B cell (primary cell): ENCODE data around the gene TEX264. TPM values are rescaled to one million over a fixed set of nuclear protein-coding genes. Genes with fewer than 3 reads are reported as not detected.

Experiments used
- ATAC-seq: fragments of 200-7000 bp; cut with Tn5 transposase; one replicate; pipeline ENCODE4 v1.10.0; 2021; ENCODE audit warnings: low read depth, mild to moderate bottlenecking, moderate number of reproducible peaks, moderate library complexity
- CTCF ChIA-PET: fragments of 350-600 bp; sonication (Branson Sonifier 250); formaldehyde crosslinking; loops from one replicate; lab custom pipeline; 2021; ENCODE audit warnings: antibody characterized with exemption, inconsistent platforms; lab: Charles Lee
- POLR2A ChIA-PET: fragments of 350-600 bp; sonication (Branson Sonifier 250); formaldehyde crosslinking; loops from one replicate; lab custom pipeline; 2021; ENCODE audit warnings: antibody characterized with exemption; lab: Charles Lee
- DNase-seq: peaks from one replicate; pipeline ENCODE4 v3.0.0; 2013
- H2AFZ ChIP-seq: 2 replicates; pipeline ENCODE4 v1.6.1; 2012; ENCODE audit warnings: mild to moderate bottlenecking, low read depth, low read length; ENCODE audit not compliant: insufficient read depth, poor library complexity, severe bottlenecking
- H3K27ac ChIP-seq, 2 donors: 1 replicate in 1 of 2; 2 replicates in 1 of 2; pipeline ENCODE4 v1.5.1; 2012 to 2013; ENCODE audit warnings: low read length in 2 of 2, mild to moderate bottlenecking in 2 of 2, moderate library complexity in 1 of 2
- H3K27me3 ChIP-seq, 4 experiments: fragments of 200-600 bp in 1 of 4; sonication (generic) in 1 of 4; replicated peaks in 1 of 4; 1 replicate in 2 of 4; 2 replicates in 2 of 4; pipeline versions ENCODE4 v1.6.1 to v1.7.0; 2013 to 2016; ENCODE audit warnings: low read length in 3 of 4, mild to moderate bottlenecking in 2 of 4, mixed read lengths in 1 of 4, moderate library complexity in 1 of 4; ENCODE audit not compliant: insufficient read depth in 4 of 4, control insufficient read depth in 3 of 4; ENCODE audit errors: control extremely low read depth in 1 of 4
- H3K36me3 ChIP-seq, 2 experiments: replicated peaks in 1 of 2; 1 replicate in 1 of 2; 2 replicates in 1 of 2; pipeline versions ENCODE4 v1.6.1 to v1.7.1; 2013; ENCODE audit warnings: low read length in 1 of 2; ENCODE audit not compliant: insufficient read depth in 2 of 2, control insufficient read depth in 1 of 2; ENCODE audit errors: control extremely low read depth in 1 of 2, extremely low read depth in 1 of 2
- H3K4me1 ChIP-seq, 2 donors: fragments of 200-600 bp in 1 of 2; sonication (generic) in 1 of 2; 1 replicate in 1 of 2; 2 replicates in 1 of 2; pipeline versions ENCODE4 v1.5.1 to v1.6.1; 2013 to 2017; ENCODE audit warnings: low read length in 2 of 2; ENCODE audit not compliant: control insufficient read depth in 2 of 2, insufficient read depth in 2 of 2
- H3K4me2 ChIP-seq: replicated peaks from 2 replicates; pipeline ENCODE3; 2012; ENCODE audit warnings: mild to moderate bottlenecking, low read depth, low read length; ENCODE audit not compliant: poor library complexity, severe bottlenecking
- H3K4me3 ChIP-seq, 5 experiments: fragments of 200-600 bp in 1 of 5; sonication (generic) in 1 of 5; 1 replicate in 3 of 5; 2 replicates in 2 of 5; pipeline versions ENCODE4 v1.5.1 to v1.7.0; 2011 to 2016; ENCODE audit warnings: low read length in 4 of 5, mild to moderate bottlenecking in 4 of 5, low read depth in 2 of 5, control low read depth in 1 of 5, moderate library complexity in 1 of 5; ENCODE audit not compliant: insufficient read depth in 1 of 5; ENCODE audit errors: control extremely low read depth in 1 of 5, extremely low read depth in 1 of 5
- H3K79me2 ChIP-seq: fragments of 200-600 bp; sonication (generic); one replicate; pipeline ENCODE4 v1.6.0; 2016; ENCODE audit warnings: low read length; ENCODE audit not compliant: control insufficient read depth, insufficient read depth
- H3K9ac ChIP-seq: fragments of 200-600 bp; sonication (generic); 2 replicates; pipeline ENCODE4 v1.6.1; 2017; ENCODE audit warnings: mild to moderate bottlenecking, low read length, moderate library complexity
- H3K9me3 ChIP-seq, 3 donors: one replicate each; pipeline versions ENCODE4 v1.6.1 to v1.7.1; 2013; ENCODE audit warnings: low read length in 2 of 3; ENCODE audit not compliant: control insufficient read depth in 2 of 3, insufficient read depth in 1 of 3; ENCODE audit errors: control extremely low read depth in 1 of 3
- H4K20me1 ChIP-seq: 2 replicates; pipeline ENCODE4 v1.6.0; 2012; ENCODE audit warnings: mild to moderate bottlenecking, low read length; ENCODE audit not compliant: insufficient read depth, control insufficient read depth, poor library complexity, severe bottlenecking
- H3K27ac Mint-ChIP-seq: one replicate; pipeline ENCODE4 v1.8.0; 2021; ENCODE audit warnings: mixed read lengths
- H3K27me3 Mint-ChIP-seq: one replicate; pipeline ENCODE4 v1.8.0; 2021; ENCODE audit warnings: mixed read lengths
- H3K4me1 Mint-ChIP-seq: one replicate; pipeline ENCODE4 v1.8.0; 2021; ENCODE audit warnings: mixed read lengths
- H3K4me3 Mint-ChIP-seq: one replicate; pipeline ENCODE4 v1.8.0; 2021; ENCODE audit warnings: mixed read lengths
- H3K9me3 Mint-ChIP-seq: one replicate; pipeline ENCODE4 v1.8.0; 2022; ENCODE audit warnings: mixed read lengths; ENCODE audit not compliant: insufficient read depth
- CTCF ChIP-seq: fragments of 200-600 bp; IDR thresholded peaks from one replicate; pipeline ENCODE4 v1.8.0; 2022; ENCODE audit warnings: antibody characterized with exemption, mild to moderate bottlenecking
- EZH2 ChIP-seq: IDR thresholded peaks from 2 replicates; pipeline ENCODE4 v1.6.1; 2012; ENCODE audit warnings: borderline replicate concordance, low read depth, mild to moderate bottlenecking, moderate library complexity, low read length; ENCODE audit not compliant: insufficient read depth, poor library complexity, severe bottlenecking
- WGBS: methylation state at CpG from one replicate; pipeline ENCODE4 v1.1.5; 2013; ENCODE audit warnings: missing lambda C conversion rate; ENCODE audit not compliant: insufficient coverage; 5-methylcytosine and 5-hydroxymethylcytosine counted together
- intact Hi-C: fragments of 100-400 bp; cut with micrococcal nuclease; formaldehyde crosslinking; loops from one replicate; pipeline ENCODE4 v1.10.0; 2022
- polyA plus RNA-seq: library from polyadenylated mRNA; depleted of rRNA; stranded (reverse); fragments of >200 nt; gene quantifications from 2 replicates; pipeline ENCODE4 v1.2.3, GENCODE V29; 2012
- total RNA-seq, 2 donors: library from RNA; stranded (reverse); fragments of 120-200 nt in 1 of 2; gene quantifications; 1 replicate in 1 of 2; 2 replicates in 1 of 2; pipeline versions ENCODE4 v1.2.3 to v1.2.4, GENCODE V29; 2013 to 2022

The TEX264 gene
- total and polyA plus RNA-seq, 2 donors (not counting 1 experiment from before 2014, with no cell fraction given): 39.1 to 79.7 TPM

- Histone ChIP-seq H3K9ac (no peak overlapping the region), H3K27ac (no peak overlapping the region), H3K4me1 (peaks cover 9 to 11% of the 10 kb centered on the region in 2 donors), H3K4me2 (peak overlapping the region; percentile 3), H3K36me3 (no peaks in the 10 kb centered on the region), H3K27me3 (no peaks in the 10 kb centered on the region), H3K4me3 (no peak overlapping the region), H3K79me2 (no peaks in the 10 kb centered on the region), H3K9me3 (no peaks in the 10 kb centered on the region), H2AFZ (peak overlapping the region; percentile 57), H4K20me1 (no peaks in the 10 kb centered on the region)
- no peak overlapping the region for H3K4me3 Mint-ChIP-seq
- ChIA-PET POLR2A (no interaction called here), CTCF (no interaction called here)
- no peak for DNase-seq
- H3K27ac Mint-ChIP-seq: no peak overlapping the region
- H3K9me3 Mint-ChIP-seq: no peaks in the 10 kb centered on the region
- intact Hi-C loops: no loop called here
- no peak for TF ChIP-seq EZH2
- no peak for TF ChIP-seq CTCF
- ATAC-seq: no peak
- 32% methylated on average over 2 of the region's 8 CpGs for WGBS
- H3K4me1 Mint-ChIP-seq: peaks cover 7% of the 10 kb centered on the region
- H3K27me3 Mint-ChIP-seq: peaks cover 2% of the 10 kb centered on the region
These were observed 50.2 kb downstream of the TEX264 start for GRCh38 chr3:51721062-51721745.

- POLR2A ChIA-PET: interaction anchor here (0.5 kb wide), 1 partner anchor 12 kb away, joined by 3 read pairs; no protein-coding TSS in a partner anchor
- Histone ChIP-seq H2AFZ (no peak overlapping the region), H3K4me3 (no peak overlapping the region), H4K20me1 (no peaks in the 10 kb centered on the region), H3K27me3 (no peaks in the 10 kb centered on the region), H3K36me3 (no peaks in the 10 kb centered on the region), H3K9ac (no peak overlapping the region), H3K27ac (no peak overlapping the region), H3K4me2 (no peak overlapping the region), H3K79me2 (no peaks in the 10 kb centered on the region), H3K4me1 (peaks cover 9 to 11% of the 10 kb centered on the region in 2 donors), H3K9me3 (no peaks in the 10 kb centered on the region)
- CTCF ChIA-PET: no interaction called here
- no peak for TF ChIP-seq CTCF
- no peak for TF ChIP-seq EZH2
- intact Hi-C loops: no loop called here
- Mint-ChIP-seq H3K27ac (no peak overlapping the region), H3K4me3 (no peak overlapping the region), H3K27me3 (no peaks in the 10 kb centered on the region), H3K9me3 (no peaks in the 10 kb centered on the region), H3K4me1 (peaks cover 6% of the 10 kb centered on the region)
- 74% methylated on average over 3 of the region's 4 CpGs for WGBS
- no peak for DNase-seq
- ATAC-seq: no peak
These were observed 51.3 kb downstream of the TEX264 start for GRCh38 chr3:51722362-51722761.
